Thoracic aorta (tissue), 2 donors: ENCODE data around the gene ARHGAP32. TPM values are rescaled to one million over a fixed set of nuclear protein-coding genes. Genes with fewer than 3 reads are reported as not detected.
"Not testable (repeated sequence)": the region's sequence is repeated elsewhere in the genome, so short reads cannot be mapped to it uniquely, and the experiment has no call there.

Source experiments
- ATAC-seq: fragments of 150-250 bp; one replicate; pipeline ENCODE4 v1.8.0; 2017; ENCODE audit warnings: low read depth; ENCODE audit not compliant: insufficient number of reproducible peaks, low FRiP score
- DNase-seq: peaks from one replicate; pipeline ENCODE4 v3.0.0-alpha.2; 2020; ENCODE audit warnings: low spot score
- H3K27ac ChIP-seq, 2 donors: fragments of 200-600 bp; sonication (generic); 1 replicate in 1 of 2; 2 replicates in 1 of 2; pipeline ENCODE4 v1.5.1; 2016; ENCODE audit warnings: mild to moderate bottlenecking in 2 of 2, moderate library complexity in 2 of 2
- H3K27me3 ChIP-seq: fragments of 200-600 bp; sonication (generic); replicated peaks from 2 replicates; pipeline ENCODE4 v1.6.0; 2016; ENCODE audit warnings: mild to moderate bottlenecking; ENCODE audit not compliant: insufficient read depth
- H3K36me3 ChIP-seq: fragments of 200-600 bp; sonication (generic); one replicate; pipeline ENCODE4 v1.5.1; 2016
- H3K4me1 ChIP-seq, 2 donors: fragments of 200-600 bp; sonication (generic); 1 replicate in 1 of 2; 2 replicates in 1 of 2; pipeline versions ENCODE4 v1.5.1 to v1.6.0; 2016; ENCODE audit warnings: low read depth in 2 of 2, mild to moderate bottlenecking in 1 of 2; ENCODE audit not compliant: control insufficient read depth in 1 of 2
- H3K4me3 ChIP-seq: fragments of 200-600 bp; sonication (generic); 2 replicates; pipeline ENCODE4 v1.5.1; 2016; ENCODE audit warnings: mild to moderate bottlenecking
- H3K9me3 ChIP-seq: fragments of 200-600 bp; sonication (generic); 2 replicates; pipeline ENCODE4 v1.5.1; 2016
- total RNA-seq, 2 donors: library from RNA; depleted of rRNA; stranded (reverse); fragments of >200 nt; gene quantifications; one replicate each; pipeline versions ENCODE4 v1.1.0 to v1.2.3, GENCODE V29; 2016
- TF ChIP-seq, protein P1 (sequence below): fragments of 200-600 bp; sonication (generic); IDR thresholded peaks from one replicate; pipeline ENCODE4 v1.5.1; 2019; ENCODE audit warnings: antibody characterized with exemption

Gene ARHGAP32
- total RNA-seq, 2 donors from 2014 or later, result 7.9 to 13.8 TPM

DNA sequence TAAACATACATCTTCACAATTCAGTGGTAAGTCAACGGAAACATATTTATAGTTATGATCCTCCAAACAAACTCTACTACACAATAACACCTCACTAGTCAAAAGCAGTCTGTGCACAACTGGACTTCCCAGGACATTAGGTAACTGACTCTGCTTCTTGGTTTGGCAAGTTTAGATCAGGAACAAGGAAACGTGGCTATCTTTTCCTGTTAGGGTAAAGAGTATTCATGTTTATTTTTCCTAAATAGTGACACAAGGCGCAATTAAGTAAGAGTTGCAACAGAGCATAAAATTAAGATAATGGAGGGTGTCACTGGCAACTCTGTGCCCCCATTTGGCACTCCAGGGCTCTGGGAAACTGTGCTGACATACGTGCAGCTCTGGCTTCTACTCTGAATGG, 179.2 kb downstream of the ARHGAP32 start:
- TF ChIP-seq, protein P1, sequence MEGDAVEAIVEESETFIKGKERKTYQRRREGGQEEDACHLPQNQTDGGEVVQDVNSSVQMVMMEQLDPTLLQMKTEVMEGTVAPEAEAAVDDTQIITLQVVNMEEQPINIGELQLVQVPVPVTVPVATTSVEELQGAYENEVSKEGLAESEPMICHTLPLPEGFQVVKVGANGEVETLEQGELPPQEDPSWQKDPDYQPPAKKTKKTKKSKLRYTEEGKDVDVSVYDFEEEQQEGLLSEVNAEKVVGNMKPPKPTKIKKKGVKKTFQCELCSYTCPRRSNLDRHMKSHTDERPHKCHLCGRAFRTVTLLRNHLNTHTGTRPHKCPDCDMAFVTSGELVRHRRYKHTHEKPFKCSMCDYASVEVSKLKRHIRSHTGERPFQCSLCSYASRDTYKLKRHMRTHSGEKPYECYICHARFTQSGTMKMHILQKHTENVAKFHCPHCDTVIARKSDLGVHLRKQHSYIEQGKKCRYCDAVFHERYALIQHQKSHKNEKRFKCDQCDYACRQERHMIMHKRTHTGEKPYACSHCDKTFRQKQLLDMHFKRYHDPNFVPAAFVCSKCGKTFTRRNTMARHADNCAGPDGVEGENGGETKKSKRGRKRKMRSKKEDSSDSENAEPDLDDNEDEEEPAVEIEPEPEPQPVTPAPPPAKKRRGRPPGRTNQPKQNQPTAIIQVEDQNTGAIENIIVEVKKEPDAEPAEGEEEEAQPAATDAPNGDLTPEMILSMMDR, result no peak
- DNase-seq (no peak), ATAC-seq (no peak)
- Histone ChIP-seq H3K27me3 (no peaks in the 10 kb centered on the region), H3K27ac (no peak overlapping the region), H3K36me3 (no peaks in the 10 kb centered on the region), H3K4me3 (no peak overlapping the region), H3K9me3 (no peaks in the 10 kb centered on the region), H3K4me1 (no peaks in the 10 kb centered on the region)

DNA sequence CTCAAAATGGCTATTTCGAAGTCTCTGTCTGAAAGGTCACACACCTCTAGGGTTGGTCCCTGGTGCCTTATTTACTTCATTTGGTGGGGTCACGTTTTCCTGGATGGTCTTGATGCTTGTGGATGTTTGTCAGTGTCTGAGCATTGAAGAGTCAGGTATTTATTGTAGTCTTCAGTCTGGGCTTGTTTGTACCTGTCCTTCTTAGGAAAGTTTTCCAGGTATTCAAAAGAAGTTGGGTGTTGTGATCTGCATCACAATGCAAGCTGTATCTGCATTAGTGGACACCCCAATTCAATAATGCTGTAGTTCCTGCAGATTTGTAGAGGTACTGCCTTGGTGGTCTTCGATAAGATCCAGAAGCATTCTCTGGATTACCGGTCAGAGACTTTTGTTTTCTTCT, 186.0 kb downstream of the ARHGAP32 start:
- no peak overlapping the region for H3K27ac ChIP-seq
- DNase-seq (no peak), ATAC-seq (no peak)
- no peaks in the 10 kb centered on the region for H3K4me1 ChIP-seq
- peaks cover 10% of the 10 kb centered on the region for H3K9me3 ChIP-seq
- H3K27me3 ChIP-seq, result no peaks in the 10 kb centered on the region
- no peaks in the 10 kb centered on the region for H3K36me3 ChIP-seq
- TF ChIP-seq, protein P1, result no peak
- H3K4me3 ChIP-seq, result no peak overlapping the region

DNA sequence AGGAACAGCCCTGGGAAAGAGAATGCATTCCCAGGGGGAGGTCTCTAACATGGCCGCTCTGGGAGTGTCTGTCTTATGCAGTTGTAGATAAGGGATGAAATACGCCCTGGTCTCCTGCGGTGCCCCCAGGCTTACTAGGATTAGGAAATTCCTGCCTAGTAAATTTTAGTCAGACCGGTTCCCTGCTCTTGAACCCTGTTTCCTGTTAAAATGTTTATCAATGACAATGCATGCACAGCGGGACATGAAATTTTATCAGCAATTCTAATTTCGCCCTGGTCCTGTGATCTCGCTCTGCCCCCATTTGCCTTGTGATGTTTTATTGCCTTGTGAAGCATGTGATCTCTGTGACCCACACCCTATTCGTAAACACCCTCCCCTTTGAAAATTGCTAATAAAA, 193.0 kb downstream of the ARHGAP32 start:
- H3K27ac ChIP-seq, H3K4me3 ChIP-seq, H3K36me3 ChIP-seq, H3K27me3 ChIP-seq, ATAC-seq, H3K4me1 ChIP-seq, DNase-seq: not testable (repeated sequence)
- peaks cover 18% of the 10 kb centered on the region for H3K9me3 ChIP-seq

DNA sequence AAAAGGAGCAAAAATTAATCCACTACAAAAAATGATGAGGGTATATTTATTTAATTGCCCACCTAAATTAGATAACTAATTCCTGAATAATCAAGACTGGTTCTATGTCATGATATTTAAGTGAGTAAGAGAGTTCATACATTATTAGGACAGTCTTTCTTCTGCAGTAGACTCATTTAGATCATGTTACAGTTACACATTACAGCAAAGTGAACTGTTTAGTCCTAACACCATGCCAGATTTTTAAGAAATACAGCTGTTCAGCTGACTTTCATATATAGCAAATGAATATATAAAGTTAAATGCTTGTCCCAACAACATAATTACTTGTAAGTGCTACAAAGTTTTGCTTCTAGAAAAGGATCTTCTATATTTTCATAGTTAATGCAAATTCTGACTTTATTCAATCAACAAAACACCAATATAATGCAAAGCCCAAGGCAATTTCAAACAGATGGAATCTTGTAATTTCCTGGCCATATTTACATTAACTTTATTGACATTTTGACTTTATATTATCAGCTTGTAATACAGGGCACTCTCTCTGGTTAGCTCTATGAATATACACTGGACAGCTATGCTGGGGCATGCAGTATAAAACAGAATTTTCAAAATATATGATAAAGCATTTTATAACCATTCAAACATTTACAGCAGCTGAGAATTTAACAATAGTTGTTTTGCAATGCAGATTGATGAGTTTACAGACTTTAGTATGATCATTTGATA, 203.7 kb downstream of the ARHGAP32 start:
- ATAC-seq, result no peak
- Histone ChIP-seq H3K9me3 (no peaks in the 10 kb centered on the region), H3K36me3 (no peaks in the 10 kb centered on the region), H3K4me3 (no peak overlapping the region), H3K27ac (no peak overlapping the region), H3K27me3 (no peaks in the 10 kb centered on the region), H3K4me1 (no peaks in the 10 kb centered on the region)
- no peak for DNase-seq
- TF ChIP-seq, protein P1, result no peak

DNA sequence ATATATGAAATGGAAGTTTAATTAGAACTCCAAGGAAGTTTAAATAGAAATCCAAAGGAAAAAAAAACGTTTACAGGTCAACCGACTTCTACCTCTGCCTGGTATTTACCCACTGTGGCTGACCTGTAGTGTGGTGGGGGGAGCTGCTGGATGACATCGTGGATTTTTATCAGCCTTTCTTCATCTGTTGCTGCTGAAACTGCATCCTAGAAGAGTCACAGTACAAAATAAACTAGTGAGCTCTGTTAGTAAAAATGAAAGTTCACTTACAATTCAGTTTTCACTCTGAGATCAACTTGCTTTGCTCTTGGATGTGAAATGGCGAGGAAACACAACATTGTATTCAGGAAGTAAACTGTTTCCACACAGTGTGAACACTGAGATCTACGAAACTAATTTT, 206.2 kb downstream of the ARHGAP32 start:
- H3K27me3 ChIP-seq, result no peaks in the 10 kb centered on the region
- no peaks in the 10 kb centered on the region for H3K4me1 ChIP-seq
- H3K36me3 ChIP-seq, result no peaks in the 10 kb centered on the region
- TF ChIP-seq, protein P1, result no peak
- no peak for ATAC-seq
- DNase-seq, result no peak
- H3K9me3 ChIP-seq, result no peaks in the 10 kb centered on the region
- H3K4me3 ChIP-seq, result no peak overlapping the region
- H3K27ac ChIP-seq, result no peak overlapping the region

DNA sequence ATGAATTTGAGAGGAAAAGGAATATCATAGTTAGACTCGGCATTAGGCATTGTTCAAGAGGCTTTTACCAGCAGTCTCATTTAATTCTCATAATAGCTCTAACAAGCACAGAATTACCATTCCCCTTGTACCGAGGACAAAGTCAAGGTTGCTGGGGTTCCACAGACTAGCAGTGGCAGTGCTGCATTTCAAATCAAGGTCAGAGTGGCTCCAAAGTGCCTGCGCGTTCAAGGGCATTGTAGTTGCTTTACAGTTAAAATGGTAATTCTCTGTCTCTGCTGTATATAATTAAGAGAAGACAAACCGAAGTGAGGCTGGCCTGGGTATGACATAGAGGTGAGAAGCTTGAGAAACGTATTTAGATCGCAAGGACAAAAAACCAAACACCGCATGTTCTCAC, 209.1 kb downstream of the ARHGAP32 start:
- Histone ChIP-seq H3K4me1 (no peaks in the 10 kb centered on the region), H3K27me3 (no peaks in the 10 kb centered on the region), H3K27ac (no peak overlapping the region), H3K36me3 (no peaks in the 10 kb centered on the region), H3K9me3 (no peaks in the 10 kb centered on the region), H3K4me3 (no peak overlapping the region)
- DNase-seq, result no peak
- TF ChIP-seq, protein P1, result no peak
- no peak for ATAC-seq
